ENCODE results near the gene SLC9A9. TPM values are rescaled to one million over a fixed set of nuclear protein-coding genes. Genes with fewer than 3 reads are reported as not detected.
A peak's percentile ranks its signal among the peaks of the same experiment; 100 is the strongest.

Gene SLC9A9
- 0.22 and 0.54 TPM in 2 replicates for polyA plus RNA-seq
- polyA minus RNA-seq = 0.73 and 1.0 TPM in 2 replicates

DNA sequence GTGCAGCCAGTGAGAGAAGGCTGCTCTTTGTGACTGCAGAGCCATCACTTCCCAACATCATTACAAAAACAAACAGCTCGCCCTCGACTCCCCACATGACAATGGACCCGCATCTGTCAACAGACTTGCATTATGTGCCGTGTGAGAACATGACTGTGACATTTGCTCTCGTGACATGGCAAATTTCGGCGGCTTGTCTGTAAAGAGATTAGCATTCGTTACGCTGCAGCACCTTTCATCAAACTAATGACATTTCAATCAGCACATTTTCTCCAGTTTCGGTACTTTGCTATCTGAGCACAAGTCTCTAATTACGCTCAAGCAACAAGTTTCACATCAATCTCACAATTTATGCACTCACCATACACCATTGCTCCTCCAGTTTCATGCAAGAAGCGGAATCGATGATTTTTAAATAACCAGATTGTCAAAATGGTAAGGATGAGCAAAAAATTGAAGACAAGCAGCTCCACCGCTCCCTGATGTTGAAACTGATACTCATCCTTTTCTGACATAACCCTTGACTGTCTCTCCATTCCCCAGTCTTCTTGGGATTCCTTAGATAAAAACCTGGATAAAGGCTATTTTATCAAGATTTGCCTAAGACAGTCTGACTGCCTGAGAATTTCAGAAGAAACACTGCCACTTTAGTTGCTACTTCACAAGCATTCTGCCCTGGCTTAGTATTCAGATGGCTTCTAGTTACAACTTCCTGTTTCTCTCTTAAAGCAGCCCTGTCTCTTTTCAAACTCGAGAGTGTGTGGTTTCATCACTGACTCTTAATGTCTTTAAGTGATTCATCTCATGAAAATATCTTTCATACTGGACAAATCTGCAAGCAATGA is at the start of gene SLC9A9:
Gene SLC9A9 (minus strand): TSS at position 682 of the 845 bp plus-strand sequence. CDS start 146 bp downstream, at position 536.
- no peaks in the 10 kb centered on the region for H3K79me2 ChIP-seq (replicated peaks; ENCODE audit: insufficient read depth, low read length)
- no peak within 1 kb of the TSS for H2AFZ ChIP-seq (ENCODE audit: low read depth, low read length)
- no peaks in the 10 kb centered on the region for H3K9me3 ChIP-seq (ENCODE audit: low read length)
- no peaks in the 10 kb centered on the region for H3F3A ChIP-seq (ENCODE audit: insufficient read depth, low read length, poor library complexity, severe bottlenecking)
- H3K4me2 ChIP-seq (ENCODE audit: low read length) = peak within 1 kb of the TSS; percentile 43
- no peaks in the 10 kb centered on the region for H3K36me3 ChIP-seq (ENCODE audit: insufficient read depth, low read length)
- no peak within 1 kb of the TSS for H3K9ac ChIP-seq (ENCODE audit: low read length)
- no peaks in the 10 kb centered on the region for H3K9me2 ChIP-seq (ENCODE audit: insufficient read depth, low read length)
- no peaks in the 10 kb centered on the region for H4K20me1 ChIP-seq (ENCODE audit: insufficient read depth)
- no peaks in the 10 kb centered on the region for H3K27me3 ChIP-seq (ENCODE audit: insufficient read depth, low read depth, low read length)
- peak within 1 kb of the TSS; percentile 58 for H3K4me3 ChIP-seq (ENCODE audit: low read length)
- H3K27ac ChIP-seq (ENCODE audit: low read length) = no peak within 1 kb of the TSS
- TF ChIP-seq POLR2AphosphoS5 (IDR thresholded peaks at IDR 0.05) = no peak
- TF ChIP-seq, protein P1, sequence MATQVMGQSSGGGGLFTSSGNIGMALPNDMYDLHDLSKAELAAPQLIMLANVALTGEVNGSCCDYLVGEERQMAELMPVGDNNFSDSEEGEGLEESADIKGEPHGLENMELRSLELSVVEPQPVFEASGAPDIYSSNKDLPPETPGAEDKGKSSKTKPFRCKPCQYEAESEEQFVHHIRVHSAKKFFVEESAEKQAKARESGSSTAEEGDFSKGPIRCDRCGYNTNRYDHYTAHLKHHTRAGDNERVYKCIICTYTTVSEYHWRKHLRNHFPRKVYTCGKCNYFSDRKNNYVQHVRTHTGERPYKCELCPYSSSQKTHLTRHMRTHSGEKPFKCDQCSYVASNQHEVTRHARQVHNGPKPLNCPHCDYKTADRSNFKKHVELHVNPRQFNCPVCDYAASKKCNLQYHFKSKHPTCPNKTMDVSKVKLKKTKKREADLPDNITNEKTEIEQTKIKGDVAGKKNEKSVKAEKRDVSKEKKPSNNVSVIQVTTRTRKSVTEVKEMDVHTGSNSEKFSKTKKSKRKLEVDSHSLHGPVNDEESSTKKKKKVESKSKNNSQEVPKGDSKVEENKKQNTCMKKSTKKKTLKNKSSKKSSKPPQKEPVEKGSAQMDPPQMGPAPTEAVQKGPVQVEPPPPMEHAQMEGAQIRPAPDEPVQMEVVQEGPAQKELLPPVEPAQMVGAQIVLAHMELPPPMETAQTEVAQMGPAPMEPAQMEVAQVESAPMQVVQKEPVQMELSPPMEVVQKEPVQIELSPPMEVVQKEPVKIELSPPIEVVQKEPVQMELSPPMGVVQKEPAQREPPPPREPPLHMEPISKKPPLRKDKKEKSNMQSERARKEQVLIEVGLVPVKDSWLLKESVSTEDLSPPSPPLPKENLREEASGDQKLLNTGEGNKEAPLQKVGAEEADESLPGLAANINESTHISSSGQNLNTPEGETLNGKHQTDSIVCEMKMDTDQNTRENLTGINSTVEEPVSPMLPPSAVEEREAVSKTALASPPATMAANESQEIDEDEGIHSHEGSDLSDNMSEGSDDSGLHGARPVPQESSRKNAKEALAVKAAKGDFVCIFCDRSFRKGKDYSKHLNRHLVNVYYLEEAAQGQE (IDR thresholded peaks at IDR 0.05; ENCODE audit: borderline replicate concordance) = no peak
- TF ChIP-seq EP300 (conservative IDR thresholded peaks at IDR 0.05; ENCODE audit: poor library complexity, severe bottlenecking) = peak; percentile 15

DNA sequence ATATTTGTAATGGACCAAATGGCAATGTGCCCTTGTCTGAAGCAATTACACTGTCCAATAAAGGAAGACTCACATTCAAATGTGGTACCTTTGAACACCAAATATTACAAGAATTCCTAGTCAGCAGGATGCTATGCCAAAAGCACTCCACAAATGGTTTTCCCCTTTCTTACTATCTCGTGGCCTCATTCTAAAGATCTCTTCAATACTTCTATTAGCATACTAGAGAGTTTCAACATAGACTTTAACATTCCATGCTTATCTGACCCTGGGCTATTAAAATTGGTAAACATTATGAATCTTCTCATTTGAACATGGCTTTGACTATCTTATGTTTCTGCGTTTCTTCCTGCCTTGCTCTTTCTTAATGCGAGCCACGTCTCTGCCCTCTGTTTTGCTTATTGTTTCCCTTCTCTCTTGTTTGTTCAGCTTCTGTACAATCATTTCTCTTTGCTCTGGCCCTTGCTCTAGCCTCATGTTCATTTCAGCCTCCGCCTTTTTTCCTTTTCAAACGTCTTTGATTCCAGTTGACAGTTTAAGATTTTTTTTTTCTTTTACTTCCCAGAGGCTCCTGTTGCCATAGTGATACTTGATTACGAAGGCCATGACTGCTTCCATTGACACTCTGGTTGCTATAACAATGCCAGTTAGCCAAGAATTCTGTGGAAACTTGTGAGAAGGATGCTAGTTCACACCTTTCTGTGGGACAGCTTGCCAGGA is 49.5 kb upstream of the SLC9A9 start:
- Histone ChIP-seq H3K4me2 (ENCODE audit: low read length) (peak overlapping the region; percentile 41), H3K36me3 (ENCODE audit: insufficient read depth, low read length) (no peaks in the 10 kb centered on the region), H3K9ac (ENCODE audit: low read length) (peak overlapping the region; percentile 46), H2AFZ (ENCODE audit: low read depth, low read length) (peak overlapping the region; percentile 1), H3F3A (ENCODE audit: insufficient read depth, low read length, poor library complexity, severe bottlenecking) (peaks cover 9% of the 10 kb centered on the region), H3K27ac (ENCODE audit: low read length) (peak overlapping the region; percentile 80), H3K9me2 (ENCODE audit: insufficient read depth, low read length) (no peaks in the 10 kb centered on the region), H3K79me2 (replicated peaks; ENCODE audit: insufficient read depth, low read length) (no peaks in the 10 kb centered on the region), H4K20me1 (ENCODE audit: insufficient read depth) (no peaks in the 10 kb centered on the region), H3K9me3 (ENCODE audit: low read length) (no peaks in the 10 kb centered on the region), H3K27me3 (ENCODE audit: insufficient read depth, low read depth, low read length) (no peaks in the 10 kb centered on the region), H3K4me3 (ENCODE audit: low read length) (peak overlapping the region; percentile 42)
- TF ChIP-seq MXI1 (conservative IDR thresholded peaks at IDR 0.05; ENCODE audit: poor library complexity, severe bottlenecking) (peak; percentile 77), RAD21 (conservative IDR thresholded peaks at IDR 0.05) (peak; percentile 44), TAF1 (IDR thresholded peaks at IDR 0.05; ENCODE audit: low read depth) (no peak), EP300 (conservative IDR thresholded peaks at IDR 0.05; ENCODE audit: poor library complexity, severe bottlenecking) (peak; percentile 92), POLR2AphosphoS5 (IDR thresholded peaks at IDR 0.05) (peak; percentile 41), EZH2 (IDR thresholded peaks at IDR 0.05; ENCODE audit: borderline replicate concordance, insufficient read depth, low read length, poor library complexity, severe bottlenecking) (no peak), SMC3 (conservative IDR thresholded peaks at IDR 0.05; ENCODE audit: poor library complexity) (peak; percentile 56)
- TF ChIP-seq, protein P1 (IDR thresholded peaks at IDR 0.05; ENCODE audit: borderline replicate concordance) = peak; percentile 58
- TF ChIP-seq, protein P2, sequence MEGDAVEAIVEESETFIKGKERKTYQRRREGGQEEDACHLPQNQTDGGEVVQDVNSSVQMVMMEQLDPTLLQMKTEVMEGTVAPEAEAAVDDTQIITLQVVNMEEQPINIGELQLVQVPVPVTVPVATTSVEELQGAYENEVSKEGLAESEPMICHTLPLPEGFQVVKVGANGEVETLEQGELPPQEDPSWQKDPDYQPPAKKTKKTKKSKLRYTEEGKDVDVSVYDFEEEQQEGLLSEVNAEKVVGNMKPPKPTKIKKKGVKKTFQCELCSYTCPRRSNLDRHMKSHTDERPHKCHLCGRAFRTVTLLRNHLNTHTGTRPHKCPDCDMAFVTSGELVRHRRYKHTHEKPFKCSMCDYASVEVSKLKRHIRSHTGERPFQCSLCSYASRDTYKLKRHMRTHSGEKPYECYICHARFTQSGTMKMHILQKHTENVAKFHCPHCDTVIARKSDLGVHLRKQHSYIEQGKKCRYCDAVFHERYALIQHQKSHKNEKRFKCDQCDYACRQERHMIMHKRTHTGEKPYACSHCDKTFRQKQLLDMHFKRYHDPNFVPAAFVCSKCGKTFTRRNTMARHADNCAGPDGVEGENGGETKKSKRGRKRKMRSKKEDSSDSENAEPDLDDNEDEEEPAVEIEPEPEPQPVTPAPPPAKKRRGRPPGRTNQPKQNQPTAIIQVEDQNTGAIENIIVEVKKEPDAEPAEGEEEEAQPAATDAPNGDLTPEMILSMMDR (IDR thresholded peaks at IDR 0.05; ENCODE audit: poor library complexity, severe bottlenecking) = no peak
